HG03175 (cell line): ENCODE measurements around the gene FITM1.

Experiments used
- ATAC-seq: cut with Tn5 transposase; IDR thresholded peaks from one replicate; pipeline ENCODE4 v1.9.1; 2021; ENCODE audit warnings: mild to moderate bottlenecking, moderate library complexity; ENCODE audit not compliant: unreplicated experiment

FITM1 gene

GRCh38 chr14:24159777-24160498 lies 29.5 kb downstream of the FITM1 start:
- ATAC-seq = no peak

- no peak for ATAC-seq
Measured at GRCh38 chr14:24160499-24160849, 30.0 kb downstream of the FITM1 start.

- peak; percentile 83 for ATAC-seq
Measured at GRCh38 chr14:24160850-24161804, 30.7 kb downstream of the FITM1 start, which contains the start of gene IRF9. Gene IRF9 (plus strand): TSS chr14:24161265. CDS start chr14:24162145, 880 bp downstream.

- ATAC-seq = no peak
Measured at GRCh38 chr14:24162093-24162492, 31.6 kb downstream of the FITM1 start.

GRCh38 chr14:24164518-24164991 lies 34.1 kb downstream of the FITM1 start:
- no peak for ATAC-seq

- ATAC-seq = no peak
Measured at GRCh38 chr14:24165785-24166184, 35.3 kb downstream of the FITM1 start.

- no peak for ATAC-seq
Measured at GRCh38 chr14:24167469-24168114, 37.1 kb downstream of the FITM1 start.

- ATAC-seq = peak; percentile 91
Measured at GRCh38 chr14:24171422-24172260, 41.2 kb downstream of the FITM1 start, which contains the start of gene REC8. Gene REC8 (plus strand): TSS chr14:24172080. CDS start chr14:24172553, 473 bp downstream.

GRCh38 chr14:24172261-24172860 lies 41.9 kb downstream of the FITM1 start:
- ATAC-seq = no peak

GRCh38 chr14:24172871-24173281 lies 42.4 kb downstream of the FITM1 start:
- ATAC-seq = no peak

GRCh38 chr14:24176599-24176998 lies 46.1 kb downstream of the FITM1 start:
- no peak for ATAC-seq

- ATAC-seq = no peak
Measured at GRCh38 chr14:24177041-24177825, 46.8 kb downstream of the FITM1 start.

GRCh38 chr14:24177891-24178290 lies 47.4 kb downstream of the FITM1 start:
- ATAC-seq = no peak

GRCh38 chr14:24178399-24179178 lies 48.1 kb downstream of the FITM1 start:
- no peak for ATAC-seq

- no peak for ATAC-seq
Measured at GRCh38 chr14:24179294-24179960, 49.0 kb downstream of the FITM1 start.

- ATAC-seq = no peak
Measured at GRCh38 chr14:24179961-24180796, 49.7 kb downstream of the FITM1 start.
